ENCODE measurements around the gene PFDN2.

PFDN2 gene

GRCh38 chr1:161137881-161138280 is 20.0 kb upstream of the PFDN2 start:
- Histone ChIP-seq H3K4me1 (ENCODE audit: control insufficient read depth, insufficient read depth, low read length) (peaks cover 11% of the 10 kb centered on the region), H3K9ac (ENCODE audit: low read length in 2 of 2) (no peak overlapping the region), H3K27ac (ENCODE audit: low read length) (no peak overlapping the region), H3K36me3 (ENCODE audit: control insufficient read depth in 2 of 2, insufficient read depth in 2 of 2, low read length in 2 of 2) (no peaks in the 10 kb centered on the region), H3K4me3 (ENCODE audit: low read length in 2 of 2) (no peak overlapping the region), H3K27me3 (ENCODE audit: control insufficient read depth in 1 of 2, insufficient read depth in 2 of 2, low read length in 2 of 2) (no peaks in the 10 kb centered on the region), H3K9me3 (ENCODE audit: control insufficient read depth in 2 of 2, low read length in 2 of 2) (no peaks in the 10 kb centered on the region)

- H3K4me3 ChIP-seq (ENCODE audit: low read length in 2 of 2): peak overlapping the region; percentile 88 to 99
- no peaks in the 10 kb centered on the region for H3K9me3 ChIP-seq (ENCODE audit: control insufficient read depth in 2 of 2, low read length in 2 of 2)
- H3K4me1 ChIP-seq (ENCODE audit: control insufficient read depth, insufficient read depth, low read length): peaks cover 14% of the 10 kb centered on the region
- H3K9ac ChIP-seq (ENCODE audit: low read length in 2 of 2): peak overlapping the region; percentile 89 to 98
- H3K36me3 ChIP-seq (ENCODE audit: control insufficient read depth in 2 of 2, insufficient read depth in 2 of 2, low read length in 2 of 2): peaks cover 10 to 11% of the 10 kb centered on the region in 2 donors
- peak overlapping the region; percentile 93 for H3K27ac ChIP-seq (ENCODE audit: low read length)
- no peaks in the 10 kb centered on the region for H3K27me3 ChIP-seq (ENCODE audit: control insufficient read depth in 1 of 2, insufficient read depth in 2 of 2, low read length in 2 of 2)
Observed at GRCh38 chr1:161133220-161133740, 15.4 kb upstream of the PFDN2 start.

GRCh38 chr1:161132410-161133219 is 14.8 kb upstream of the PFDN2 start, which contains the start of gene DEDD:
Gene DEDD (minus strand): TSS chr1:161132667. CDS start chr1:161124462, 8,205 bp downstream.
- peak within 1 kb of the TSS; percentile 89 to 98 for H3K9ac ChIP-seq (ENCODE audit: low read length in 2 of 2)
- H3K9me3 ChIP-seq (ENCODE audit: control insufficient read depth in 2 of 2, low read length in 2 of 2): no peaks in the 10 kb centered on the region
- no peaks in the 10 kb centered on the region for H3K27me3 ChIP-seq (ENCODE audit: control insufficient read depth in 1 of 2, insufficient read depth in 2 of 2, low read length in 2 of 2)
- peak within 1 kb of the TSS; percentile 89 to 99 for H3K4me3 ChIP-seq (ENCODE audit: low read length in 2 of 2)
- H3K4me1 ChIP-seq (ENCODE audit: control insufficient read depth, insufficient read depth, low read length): peaks cover 12% of the 10 kb centered on the region
- peaks cover 17% of the 10 kb centered on the region in 2 donors for H3K36me3 ChIP-seq (ENCODE audit: control insufficient read depth in 2 of 2, insufficient read depth in 2 of 2, low read length in 2 of 2)
- peak within 1 kb of the TSS; percentile 93 for H3K27ac ChIP-seq (ENCODE audit: low read length)

GRCh38 chr1:161131523-161132409 is 13.9 kb upstream of the PFDN2 start:
- Histone ChIP-seq H3K9me3 (ENCODE audit: control insufficient read depth in 2 of 2, low read length in 2 of 2) (no peaks in the 10 kb centered on the region), H3K36me3 (ENCODE audit: control insufficient read depth in 2 of 2, insufficient read depth in 2 of 2, low read length in 2 of 2) (peaks cover 20% of the 10 kb centered on the region in 2 donors), H3K27me3 (ENCODE audit: control insufficient read depth in 1 of 2, insufficient read depth in 2 of 2, low read length in 2 of 2) (no peaks in the 10 kb centered on the region), H3K4me3 (ENCODE audit: low read length in 2 of 2) (peak overlapping the region; percentile 89 to 99), H3K27ac (ENCODE audit: low read length) (peak overlapping the region; percentile 93), H3K4me1 (ENCODE audit: control insufficient read depth, insufficient read depth, low read length) (peaks cover 12% of the 10 kb centered on the region), H3K9ac (ENCODE audit: low read length in 2 of 2) (peak overlapping the region; percentile 89 to 98)

- H3K27ac ChIP-seq (ENCODE audit: low read length): no peak overlapping the region
Observed at GRCh38 chr1:161130266-161130665, 12.4 kb upstream of the PFDN2 start.

GRCh38 chr1:161128591-161129420 is 11.0 kb upstream of the PFDN2 start:
- H3K9ac ChIP-seq (ENCODE audit: low read length in 2 of 2): no peak overlapping the region
- no peaks in the 10 kb centered on the region for H3K27me3 ChIP-seq (ENCODE audit: control insufficient read depth in 1 of 2, insufficient read depth in 2 of 2, low read length in 2 of 2)
- H3K27ac ChIP-seq (ENCODE audit: low read length): no peak overlapping the region
- H3K9me3 ChIP-seq (ENCODE audit: control insufficient read depth in 2 of 2, low read length in 2 of 2): no peaks in the 10 kb centered on the region
- H3K4me3 ChIP-seq (ENCODE audit: low read length in 2 of 2): no peak overlapping the region
- peaks cover 31 to 36% of the 10 kb centered on the region in 2 donors for H3K36me3 ChIP-seq (ENCODE audit: control insufficient read depth in 2 of 2, insufficient read depth in 2 of 2, low read length in 2 of 2)
- H3K4me1 ChIP-seq (ENCODE audit: control insufficient read depth, insufficient read depth, low read length): peaks cover 10% of the 10 kb centered on the region

More at GRCh38 chr1:161130266-161130665, 12.4 kb upstream of the PFDN2 start:
- Histone ChIP-seq H3K4me1 (ENCODE audit: control insufficient read depth, insufficient read depth, low read length) (peaks cover 12% of the 10 kb centered on the region), H3K9me3 (ENCODE audit: control insufficient read depth in 2 of 2, low read length in 2 of 2) (no peaks in the 10 kb centered on the region), H3K27me3 (ENCODE audit: control insufficient read depth in 1 of 2, insufficient read depth in 2 of 2, low read length in 2 of 2) (no peaks in the 10 kb centered on the region), H3K4me3 (ENCODE audit: low read length in 2 of 2) (no peak overlapping the region), H3K9ac (ENCODE audit: low read length in 2 of 2) (no peak overlapping the region), H3K36me3 (ENCODE audit: control insufficient read depth in 2 of 2, insufficient read depth in 2 of 2, low read length in 2 of 2) (peaks cover 24 to 27% of the 10 kb centered on the region in 2 donors)

GRCh38 chr1:161127649-161128048 is 9.8 kb upstream of the PFDN2 start:
- H3K36me3 ChIP-seq (ENCODE audit: control insufficient read depth in 2 of 2, insufficient read depth in 2 of 2, low read length in 2 of 2): peaks cover 38 to 44% of the 10 kb centered on the region in 2 donors
- H3K9me3 ChIP-seq (ENCODE audit: control insufficient read depth in 2 of 2, low read length in 2 of 2): no peaks in the 10 kb centered on the region
- H3K4me1 ChIP-seq (ENCODE audit: control insufficient read depth, insufficient read depth, low read length): peaks cover 3% of the 10 kb centered on the region
- no peak overlapping the region for H3K4me3 ChIP-seq (ENCODE audit: low read length in 2 of 2)
- no peaks in the 10 kb centered on the region for H3K27me3 ChIP-seq (ENCODE audit: control insufficient read depth in 1 of 2, insufficient read depth in 2 of 2, low read length in 2 of 2)
- no peak overlapping the region for H3K27ac ChIP-seq (ENCODE audit: low read length)
- H3K9ac ChIP-seq (ENCODE audit: low read length in 2 of 2): no peak overlapping the region

- H3K9ac ChIP-seq (ENCODE audit: low read length in 2 of 2): no peak overlapping the region
- H3K27ac ChIP-seq (ENCODE audit: low read length): no peak overlapping the region
- no peak overlapping the region for H3K4me3 ChIP-seq (ENCODE audit: low read length in 2 of 2)
- H3K4me1 ChIP-seq (ENCODE audit: control insufficient read depth, insufficient read depth, low read length): peaks cover 20% of the 10 kb centered on the region
- no peaks in the 10 kb centered on the region for H3K27me3 ChIP-seq (ENCODE audit: control insufficient read depth in 1 of 2, insufficient read depth in 2 of 2, low read length in 2 of 2)
- H3K36me3 ChIP-seq (ENCODE audit: control insufficient read depth in 2 of 2, insufficient read depth in 2 of 2, low read length in 2 of 2): peaks cover 49 to 55% of the 10 kb centered on the region in 2 donors
- no peaks in the 10 kb centered on the region for H3K9me3 ChIP-seq (ENCODE audit: control insufficient read depth in 2 of 2, low read length in 2 of 2)
Observed at GRCh38 chr1:161122967-161123366, 5.1 kb upstream of the PFDN2 start.

GRCh38 chr1:161121834-161122233 is 4.0 kb upstream of the PFDN2 start:
- peaks cover 43 to 49% of the 10 kb centered on the region in 2 donors for H3K36me3 ChIP-seq (ENCODE audit: control insufficient read depth in 2 of 2, insufficient read depth in 2 of 2, low read length in 2 of 2)
- H3K9ac ChIP-seq (ENCODE audit: low read length in 2 of 2): no peak overlapping the region

More at GRCh38 chr1:161121834-161122233, 4.0 kb upstream of the PFDN2 start:
- H3K4me3 ChIP-seq (ENCODE audit: low read length in 2 of 2): no peak overlapping the region
- H3K27me3 ChIP-seq (ENCODE audit: control insufficient read depth in 1 of 2, insufficient read depth in 2 of 2, low read length in 2 of 2): no peaks in the 10 kb centered on the region
- no peak overlapping the region for H3K27ac ChIP-seq (ENCODE audit: low read length)
- H3K9me3 ChIP-seq (ENCODE audit: control insufficient read depth in 2 of 2, low read length in 2 of 2): no peaks in the 10 kb centered on the region
- peaks cover 25% of the 10 kb centered on the region for H3K4me1 ChIP-seq (ENCODE audit: control insufficient read depth, insufficient read depth, low read length)
